OCI-LY7 (cell line): ENCODE measurements around the gene HDAC4.

Experiments
- EZH2phosphoT487 ChIP-seq: fragments of 200-600 bp; sonication (generic); IDR thresholded peaks from 2 replicates; pipeline ENCODE4 v1.6.1; 2018; ENCODE audit warnings: low read depth, borderline replicate concordance, mild to moderate bottlenecking, mixed run types, antibody characterized with exemption, low read length, moderate library complexity, mixed read lengths
- TF ChIP-seq, protein P1 (sequence below): fragments of 200-600 bp; sonication (generic); conservative IDR thresholded peaks from 2 replicates; pipeline ENCODE4 v1.5.1; 2014; ENCODE audit warnings: mild to moderate bottlenecking, antibody characterized with exemption, low read length, moderate library complexity, mixed read lengths

DNA sequence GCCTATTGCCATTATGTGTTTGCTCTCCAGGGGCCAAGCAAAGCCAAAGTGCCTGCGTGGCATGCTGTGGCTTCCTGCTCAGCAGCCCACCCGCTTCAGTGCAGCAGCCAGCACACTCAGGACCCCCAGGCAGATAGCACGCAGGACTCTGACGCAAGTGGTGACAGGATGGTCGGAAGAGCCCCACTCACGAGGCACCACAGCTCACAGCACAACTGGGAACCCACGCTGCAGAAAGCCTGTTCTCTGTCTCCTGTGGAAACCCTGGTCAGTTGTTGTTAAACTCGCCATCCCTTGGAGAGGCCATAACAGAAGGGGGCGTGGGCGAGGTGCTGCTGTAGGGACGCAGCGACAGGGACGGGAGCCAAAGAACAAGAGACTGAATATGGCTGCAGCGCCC lies 76.4 kb downstream of the HDAC4 start:
- TF ChIP-seq, protein P1, sequence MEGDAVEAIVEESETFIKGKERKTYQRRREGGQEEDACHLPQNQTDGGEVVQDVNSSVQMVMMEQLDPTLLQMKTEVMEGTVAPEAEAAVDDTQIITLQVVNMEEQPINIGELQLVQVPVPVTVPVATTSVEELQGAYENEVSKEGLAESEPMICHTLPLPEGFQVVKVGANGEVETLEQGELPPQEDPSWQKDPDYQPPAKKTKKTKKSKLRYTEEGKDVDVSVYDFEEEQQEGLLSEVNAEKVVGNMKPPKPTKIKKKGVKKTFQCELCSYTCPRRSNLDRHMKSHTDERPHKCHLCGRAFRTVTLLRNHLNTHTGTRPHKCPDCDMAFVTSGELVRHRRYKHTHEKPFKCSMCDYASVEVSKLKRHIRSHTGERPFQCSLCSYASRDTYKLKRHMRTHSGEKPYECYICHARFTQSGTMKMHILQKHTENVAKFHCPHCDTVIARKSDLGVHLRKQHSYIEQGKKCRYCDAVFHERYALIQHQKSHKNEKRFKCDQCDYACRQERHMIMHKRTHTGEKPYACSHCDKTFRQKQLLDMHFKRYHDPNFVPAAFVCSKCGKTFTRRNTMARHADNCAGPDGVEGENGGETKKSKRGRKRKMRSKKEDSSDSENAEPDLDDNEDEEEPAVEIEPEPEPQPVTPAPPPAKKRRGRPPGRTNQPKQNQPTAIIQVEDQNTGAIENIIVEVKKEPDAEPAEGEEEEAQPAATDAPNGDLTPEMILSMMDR, result no peak
- TF ChIP-seq EZH2phosphoT487, result no peak
